SHP77 treated with DMSO at 0.1 percent for 48 hours (cell line): ENCODE data around the gene OSBPL3.

Experiments used
- DNase-seq: peaks from one replicate; lab custom pipeline; 2025; lab: John Stamatoyannopoulos, UW

OSBPL3 gene

DNA sequence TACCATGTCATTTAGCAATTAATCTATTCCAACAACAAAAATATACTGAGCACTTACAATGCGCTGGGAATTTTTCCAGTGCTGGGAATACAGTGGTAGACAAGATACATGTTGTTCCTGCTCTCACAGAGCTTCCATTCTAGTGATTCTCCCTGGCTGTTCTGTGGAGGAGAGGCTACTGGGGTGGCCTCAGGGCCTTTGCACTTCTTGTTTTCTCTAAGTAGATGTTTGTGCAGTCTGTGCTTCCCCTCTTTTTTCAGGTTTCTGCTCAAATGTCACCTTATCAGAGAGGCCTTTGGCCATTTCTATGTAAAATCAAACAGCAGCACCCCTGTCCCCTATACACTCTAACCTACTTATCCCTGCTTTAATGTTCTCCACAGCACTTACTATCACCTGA lies 24.7 kb downstream of the OSBPL3 start:
- DNase-seq = no peak

GRCh38 chr7:24952464-24952863 lies 27.5 kb downstream of the OSBPL3 start:
- DNase-seq = no peak

- DNase-seq = no peak
Observed at GRCh38 chr7:24951441-24951980, 28.5 kb downstream of the OSBPL3 start.

- no peak for DNase-seq
Observed at GRCh38 chr7:24949884-24950283, 30.1 kb downstream of the OSBPL3 start.

DNA sequence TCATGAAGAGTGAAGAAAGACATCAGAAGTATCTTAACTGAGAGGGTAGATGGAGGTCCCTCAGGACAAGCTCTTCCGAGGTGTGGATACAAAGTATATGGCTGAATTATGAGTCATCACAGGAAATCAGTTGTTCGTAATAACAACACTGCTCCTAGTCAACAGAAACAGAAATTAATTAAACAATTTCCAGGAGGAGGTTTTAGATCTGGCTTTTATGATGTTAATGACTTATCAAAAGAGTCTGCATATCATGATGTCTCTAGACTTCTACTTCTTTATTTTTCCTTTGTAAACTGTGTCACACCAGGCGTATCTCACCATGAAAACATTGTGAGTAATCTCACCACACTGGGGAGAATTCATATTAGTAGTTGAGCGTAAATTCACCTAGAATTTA lies 31.2 kb downstream of the OSBPL3 start:
- DNase-seq = no peak

DNA sequence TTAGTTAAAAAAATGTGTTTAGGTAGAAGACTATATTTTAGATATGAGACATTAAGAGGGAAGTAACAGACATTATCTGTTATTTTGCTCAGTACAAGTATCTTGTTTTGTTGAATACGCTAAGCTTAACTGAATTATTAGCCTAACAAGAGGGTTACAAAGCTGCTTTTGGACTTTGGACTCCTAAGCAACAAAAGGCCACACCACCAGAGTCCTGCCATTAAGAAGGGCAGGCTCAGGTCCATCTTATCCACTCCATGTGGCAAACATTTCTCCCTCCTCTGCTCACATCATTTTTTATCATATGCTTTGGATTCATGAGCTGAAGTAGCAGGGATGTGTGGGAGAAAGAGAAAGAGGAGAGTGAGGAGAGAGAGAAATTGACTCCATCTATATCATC lies 33.5 kb downstream of the OSBPL3 start:
- DNase-seq = no peak

DNA sequence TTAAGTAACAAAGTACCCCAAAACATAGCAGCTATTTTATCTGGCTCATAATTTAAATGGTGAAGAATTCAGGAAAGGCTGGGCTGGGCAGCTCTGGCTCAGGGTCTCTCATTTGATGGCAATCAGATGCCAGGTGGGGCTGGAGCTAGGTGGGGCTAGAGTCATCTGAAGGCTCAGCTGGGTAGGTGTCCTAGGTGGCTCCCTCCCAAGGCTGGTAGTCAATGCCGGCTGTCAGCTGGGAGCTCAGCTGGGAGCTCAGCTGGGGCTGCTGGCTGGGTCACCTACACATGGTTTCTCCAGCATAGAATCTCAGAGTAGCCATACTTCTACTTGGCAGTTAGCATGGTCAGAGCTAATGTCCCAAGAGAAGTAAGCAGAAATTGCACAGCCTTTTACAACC lies 34.1 kb downstream of the OSBPL3 start:
- DNase-seq = no peak

- DNase-seq = no peak
Observed at GRCh38 chr7:24943096-24943948, 36.7 kb downstream of the OSBPL3 start.

DNA sequence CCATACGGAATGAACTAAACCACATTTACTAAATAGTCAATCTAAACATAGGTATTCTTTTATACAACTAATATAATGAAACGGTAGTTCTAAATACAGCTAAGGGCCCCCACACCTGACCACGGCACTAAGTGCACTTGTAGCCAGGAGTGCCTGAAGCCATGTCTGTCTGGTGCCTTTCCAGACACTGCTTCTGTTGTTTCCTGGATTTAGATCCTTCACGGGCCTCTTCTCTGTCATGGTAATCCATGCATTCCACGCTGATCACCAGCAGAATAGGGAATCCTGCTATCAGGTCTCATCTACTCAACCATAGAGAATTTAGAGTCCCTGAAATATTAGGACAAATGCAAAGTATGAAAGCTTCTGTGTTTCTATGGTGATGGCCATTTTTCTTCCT lies 37.8 kb downstream of the OSBPL3 start:
- no peak for DNase-seq

GRCh38 chr7:24939416-24939815 lies 40.6 kb downstream of the OSBPL3 start:
- no peak for DNase-seq

DNA sequence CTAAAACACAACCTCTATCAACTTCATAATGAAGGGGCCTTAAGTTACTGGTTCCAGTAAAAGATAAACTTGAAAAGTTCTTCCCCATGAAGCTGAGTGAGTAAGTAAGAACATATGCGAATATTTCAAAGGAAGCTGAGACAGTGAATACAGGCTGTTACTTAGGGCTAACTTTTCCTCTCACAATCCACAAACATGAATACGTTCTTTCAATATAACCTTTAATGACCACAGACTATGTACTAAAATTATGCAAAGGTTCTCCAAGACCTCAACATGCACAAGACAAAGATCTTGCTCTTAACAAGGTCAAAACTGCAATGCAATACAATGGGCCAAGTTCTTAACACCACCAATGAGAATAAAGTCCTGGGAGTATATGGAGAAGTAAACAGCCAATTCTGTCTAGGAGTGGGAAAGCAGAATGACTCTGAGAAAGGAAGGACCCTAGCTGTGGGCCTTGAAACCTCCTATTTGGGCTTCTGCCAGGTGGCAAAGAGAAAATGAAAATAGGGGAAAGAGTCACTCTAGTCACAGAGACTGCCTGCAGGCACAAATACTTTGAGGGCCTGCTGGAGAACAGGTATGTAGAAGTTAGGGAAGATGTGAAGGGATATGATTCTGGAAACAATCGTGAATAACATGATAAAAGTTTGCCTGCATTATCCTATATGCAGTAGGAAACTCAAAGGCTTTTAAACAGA lies 43.7 kb downstream of the OSBPL3 start:
- no peak for DNase-seq

GRCh38 chr7:24933298-24933697 lies 46.7 kb downstream of the OSBPL3 start:
- DNase-seq = no peak

- DNase-seq = no peak
Observed at GRCh38 chr7:24932815-24933214, 47.2 kb downstream of the OSBPL3 start.

- no peak for DNase-seq
Observed at GRCh38 chr7:24932389-24932788, 47.6 kb downstream of the OSBPL3 start.

DNA sequence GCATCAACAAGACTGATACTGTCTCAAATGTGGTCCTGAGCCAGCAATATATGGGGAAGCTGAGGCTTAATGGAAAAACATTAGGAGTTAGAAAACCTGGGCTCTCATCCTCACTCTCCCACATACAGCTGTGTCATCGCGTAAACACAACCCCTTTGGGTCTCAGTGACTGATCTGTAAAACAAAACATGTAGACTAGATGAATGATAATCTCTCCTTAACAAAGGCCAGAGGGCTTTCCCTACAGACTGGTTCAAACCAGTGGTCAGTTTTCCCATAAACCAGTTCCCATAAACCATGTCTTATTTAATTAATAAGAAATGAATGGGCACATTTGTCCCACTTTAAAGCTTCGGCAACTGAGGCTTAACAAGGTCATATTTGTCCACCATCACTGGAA lies 48.1 kb downstream of the OSBPL3 start:
- no peak for DNase-seq

GRCh38 chr7:24930856-24931255 lies 49.1 kb downstream of the OSBPL3 start:
- no peak for DNase-seq

DNA sequence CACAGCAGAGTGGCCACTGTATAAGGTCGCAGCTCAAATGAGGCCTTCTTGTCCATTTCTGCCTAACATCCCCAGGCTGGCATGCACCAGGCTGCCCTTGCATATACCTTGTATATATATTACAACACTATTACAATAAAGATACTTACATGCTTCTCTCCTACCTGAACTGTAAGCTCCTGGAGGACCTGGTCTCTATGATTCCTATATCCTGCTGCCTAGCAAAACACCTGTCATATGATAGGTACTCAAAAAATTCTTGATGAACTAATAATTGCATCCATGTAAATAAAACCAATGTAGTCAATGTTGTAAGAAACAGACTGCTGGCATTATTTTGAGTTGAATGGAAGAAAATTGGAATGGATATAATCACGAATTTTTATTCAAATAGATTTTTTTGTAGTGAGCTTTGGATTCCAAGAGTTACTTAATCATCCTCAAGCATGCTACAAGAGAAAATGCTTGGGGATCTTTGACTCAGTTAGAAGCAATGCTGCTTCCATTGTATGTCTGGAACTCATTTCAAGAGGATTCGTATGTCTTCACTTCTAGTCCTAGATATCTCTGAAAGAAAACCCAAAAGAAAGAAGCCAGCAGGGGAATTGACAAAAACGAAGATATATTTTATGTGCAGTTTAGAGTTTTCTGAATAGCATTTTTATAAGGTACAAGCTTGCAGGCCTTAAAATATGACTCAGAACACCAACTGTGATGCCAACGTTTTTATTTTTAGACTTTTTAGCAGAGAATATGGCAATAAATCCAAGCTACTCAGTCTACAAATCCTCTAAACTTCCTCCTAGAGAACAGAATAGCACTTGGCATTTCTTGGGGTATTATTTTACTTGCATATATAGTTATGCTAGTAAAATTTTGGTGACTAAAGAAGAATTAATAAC lies 53.1 kb downstream of the OSBPL3 start:
- DNase-seq = no peak

DNA sequence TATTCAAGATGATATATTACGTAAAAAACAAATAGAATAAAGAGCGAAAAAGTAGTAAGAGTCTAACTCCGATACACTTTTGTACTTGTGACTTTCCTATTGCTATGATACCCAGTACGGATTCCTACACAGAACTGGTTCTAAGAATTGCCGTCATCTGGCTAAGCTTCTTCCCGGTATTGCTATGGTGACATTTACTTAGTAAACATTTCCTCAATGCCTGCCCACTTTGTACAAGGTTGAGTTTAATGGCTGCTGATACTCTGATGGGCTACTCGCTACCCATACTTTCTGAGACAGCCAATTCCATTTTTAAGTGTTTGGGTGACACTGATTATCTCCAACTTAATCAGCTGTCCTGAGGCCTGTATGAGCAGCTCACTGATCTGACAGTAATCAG lies 55.6 kb downstream of the OSBPL3 start:
- no peak for DNase-seq

DNA sequence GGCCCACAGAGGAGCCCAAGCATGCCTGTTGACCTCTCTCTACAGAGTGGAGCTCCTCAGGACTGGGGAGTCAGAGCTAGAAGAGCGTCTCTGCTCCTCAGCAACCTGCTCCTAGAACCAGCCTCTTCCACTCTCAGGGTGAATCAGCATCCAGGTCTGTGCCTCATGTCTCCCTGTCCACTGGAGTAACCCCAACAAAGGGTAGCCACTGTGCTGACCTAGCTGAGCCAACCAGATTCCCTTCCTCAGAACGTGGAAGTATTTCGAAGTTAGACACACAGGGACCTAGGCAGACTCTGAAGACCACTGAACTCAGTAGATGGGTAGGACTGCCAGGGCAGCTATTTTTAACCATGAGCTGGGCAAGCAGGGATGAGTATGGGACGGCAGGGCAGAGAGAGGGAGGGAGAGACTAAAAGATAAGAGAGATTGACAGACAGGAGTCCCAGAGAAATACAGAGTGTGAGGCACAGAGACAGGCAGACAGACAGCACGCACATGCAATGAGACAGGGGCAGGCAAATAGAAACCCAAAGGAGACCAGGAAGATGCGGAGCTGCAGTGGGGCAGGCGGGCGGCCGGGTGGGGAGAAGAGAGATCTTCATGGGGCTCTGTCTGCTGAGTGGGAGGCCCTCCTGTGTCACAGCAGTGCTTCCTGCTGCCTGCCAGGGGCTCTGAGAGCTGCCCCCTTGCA lies 56.7 kb downstream of the OSBPL3 start:
- DNase-seq = no peak

DNA sequence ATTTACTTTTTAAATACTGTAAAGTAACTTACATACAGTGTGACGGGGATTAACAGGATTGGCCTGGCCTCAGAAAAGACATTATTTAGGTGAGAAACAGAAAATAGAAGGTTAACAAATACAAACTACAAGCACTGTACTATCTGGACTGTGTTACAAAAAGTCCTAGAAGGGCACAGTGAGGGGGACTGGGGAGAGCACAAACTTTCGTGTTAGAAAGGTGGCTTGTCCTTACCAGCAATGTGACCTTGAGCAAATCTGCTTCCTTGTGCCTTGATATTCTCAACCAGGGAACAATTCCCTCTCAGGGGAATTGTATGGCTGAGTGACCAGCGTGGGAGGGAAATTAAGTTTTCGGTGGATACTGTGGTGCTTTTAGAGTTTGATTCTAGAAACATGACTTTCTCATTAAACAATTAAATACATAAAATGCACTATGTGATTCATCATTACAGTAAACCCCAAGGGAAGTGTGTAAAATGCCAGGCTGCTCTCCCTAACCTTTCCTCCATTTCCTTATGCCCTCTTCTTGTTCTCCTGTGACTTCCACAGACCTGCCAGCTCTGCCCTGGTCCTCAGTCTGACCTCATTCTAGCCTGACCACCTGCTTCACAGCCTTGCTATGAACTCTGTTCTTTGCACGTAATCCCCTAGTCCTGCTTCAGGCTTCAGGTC lies 57.7 kb downstream of the OSBPL3 start:
- DNase-seq = no peak

GRCh38 chr7:24921362-24921679 lies 58.7 kb downstream of the OSBPL3 start:
- DNase-seq = no peak
